NCI-H82 (cell line): ENCODE measurements around the gene OPN3.

Experiments used
- DNase-seq: peaks from one replicate; lab custom pipeline; 2025; lab: John Stamatoyannopoulos, UW

OPN3 gene

GRCh38 chr1:241590719-241591118 lies 49.5 kb downstream of the OPN3 start:
- DNase-seq = no peak

GRCh38 chr1:241589521-241589920 lies 50.6 kb downstream of the OPN3 start:
- no peak for DNase-seq

GRCh38 chr1:241586905-241587512 lies 53.2 kb downstream of the OPN3 start:
- no peak for DNase-seq

GRCh38 chr1:241582921-241583321 lies 57.2 kb downstream of the OPN3 start:
- DNase-seq = no peak

- DNase-seq = no peak
Measured at GRCh38 chr1:241579434-241579833, 60.7 kb downstream of the OPN3 start.

- no peak for DNase-seq
Measured at GRCh38 chr1:241574154-241574553, 66.0 kb downstream of the OPN3 start.

- no peak for DNase-seq
Measured at GRCh38 chr1:241569848-241570247, 70.3 kb downstream of the OPN3 start.

- no peak for DNase-seq
Measured at GRCh38 chr1:241560849-241561187, 79.4 kb downstream of the OPN3 start.

GRCh38 chr1:241560146-241560848 lies 79.9 kb downstream of the OPN3 start:
- no peak for DNase-seq

GRCh38 chr1:241557551-241558193 lies 82.5 kb downstream of the OPN3 start:
- DNase-seq = no peak

GRCh38 chr1:241557031-241557430 lies 83.1 kb downstream of the OPN3 start:
- no peak for DNase-seq

GRCh38 chr1:241555526-241555925 lies 84.6 kb downstream of the OPN3 start:
- DNase-seq = no peak

GRCh38 chr1:241553886-241554592 lies 86.1 kb downstream of the OPN3 start:
- no peak for DNase-seq

- DNase-seq = no peak
Measured at GRCh38 chr1:241551759-241552638, 88.2 kb downstream of the OPN3 start.

- DNase-seq = no peak
Measured at GRCh38 chr1:241550318-241550717, 89.9 kb downstream of the OPN3 start.

- DNase-seq = no peak
Measured at GRCh38 chr1:241548008-241548407, 92.2 kb downstream of the OPN3 start.
